Stromal cell of bone marrow (primary cell): ENCODE data around the gene MFGE8.

Experiments
- DNase-seq: peaks from one replicate; pipeline ENCODE4 v3.0.0-alpha.2; 2012; ENCODE audit warnings: low read depth

MFGE8 gene

GRCh38 chr15:88874275-88874674 lies 38.9 kb downstream of the MFGE8 start:
- DNase-seq, result no peak

- no peak for DNase-seq
These were observed 39.4 kb downstream of the MFGE8 start for GRCh38 chr15:88873786-88874185.

GRCh38 chr15:88872706-88873105 lies 40.5 kb downstream of the MFGE8 start:
- no peak for DNase-seq

- DNase-seq, result no peak
These were observed 41.1 kb downstream of the MFGE8 start for GRCh38 chr15:88872106-88872505.

- DNase-seq, result no peak
These were observed 41.9 kb downstream of the MFGE8 start for GRCh38 chr15:88871313-88871712.

GRCh38 chr15:88866295-88866881 lies 46.8 kb downstream of the MFGE8 start:
- no peak for DNase-seq

- DNase-seq, result no peak
These were observed 47.6 kb downstream of the MFGE8 start for GRCh38 chr15:88865498-88866099.

- no peak for DNase-seq
These were observed 48.2 kb downstream of the MFGE8 start for GRCh38 chr15:88864861-88865497.

- no peak for DNase-seq
These were observed 49.8 kb downstream of the MFGE8 start for GRCh38 chr15:88863412-88863811.

- DNase-seq, result no peak
These were observed 53.0 kb downstream of the MFGE8 start for GRCh38 chr15:88860212-88860611.

- no peak for DNase-seq
These were observed 53.6 kb downstream of the MFGE8 start for GRCh38 chr15:88859550-88859949.

- no peak for DNase-seq
These were observed 54.2 kb downstream of the MFGE8 start for GRCh38 chr15:88858934-88859333.

GRCh38 chr15:88852476-88852875 lies 60.7 kb downstream of the MFGE8 start:
- no peak for DNase-seq

GRCh38 chr15:88849376-88850072 lies 63.7 kb downstream of the MFGE8 start:
- DNase-seq, result no peak
